HepG2 (cell line): ENCODE measurements around the gene KCNC2. TPM values are rescaled to one million over a fixed set of nuclear protein-coding genes. Genes with fewer than 3 reads are reported as not detected.

ENCODE experiments used
- ATAC-seq: fragments of 200-7000 bp; cut with Tn5 transposase; 3 replicates; pipeline ENCODE4 v1.9.1; 2020; ENCODE audit warnings: mild to moderate bottlenecking, moderate library complexity
- BruUV-seq: library from RNA; stranded (reverse); fragments of 400-500 nt; replicated peaks from 2 replicates; lab custom pipeline; 2021; lab: Mats Ljungman, UMichigan
- CTCF ChIA-PET: fragments of 300-600 bp; formaldehyde crosslinking; extraction: SDS; loops from one replicate; lab custom pipeline; 2021; ENCODE audit warnings: low total read pairs, inconsistent platforms, low intra/inter-chr PET ratio; lab: Yijun Ruan, JAX
- POLR2A ChIA-PET: fragments of 350-600 bp; sonication (Branson Sonifier 250); formaldehyde crosslinking; loops from one replicate; lab custom pipeline; 2020; ENCODE audit warnings: antibody characterized with exemption, inconsistent platforms; lab: Yijun Ruan, JAX
- DNase-seq: peaks from one replicate; pipeline ENCODE4 v3.0.0-alpha.2; 2015; ENCODE audit warnings: low spot score
- FAIRE-seq: peaks from 3 replicates; lab custom pipeline; 2011; peaks lifted over from hg19 to GRCh38; lab: Jason Lieb, UNC
- H2AFZ ChIP-seq: one replicate; pipeline ENCODE4 v1.6.1; 2011; ENCODE audit warnings: low read length, inconsistent platforms
- H3K27ac ChIP-seq: fragments of 300-600 bp; 3 replicates; pipeline ENCODE4 v1.8.0; 2011; ENCODE audit warnings: mixed run types, mild to moderate bottlenecking, mixed read lengths, low read length, inconsistent platforms; ENCODE audit not compliant: insufficient read depth; ENCODE audit errors: extremely low read length
- H3K27me3 ChIP-seq, 2 experiments: fragments of 200-600 bp in 1 of 2; 2 replicates in 1 of 2; 3 replicates in 1 of 2; pipeline versions ENCODE4 v1.6.0 to v1.8.0; 2011; ENCODE audit warnings: low read length in 2 of 2, mild to moderate bottlenecking in 2 of 2, moderate library complexity in 2 of 2, inconsistent platforms in 1 of 2; ENCODE audit not compliant: insufficient read depth in 2 of 2, control insufficient read depth in 1 of 2
- H3K36me3 ChIP-seq, 2 experiments: fragments of 200-600 bp in 1 of 2; replicated peaks in 1 of 2; 2 replicates in 1 of 2; 3 replicates in 1 of 2; pipeline versions ENCODE4 v1.5.1 to v1.8.0; 2011; ENCODE audit warnings: low read length in 2 of 2, inconsistent platforms in 1 of 2; ENCODE audit not compliant: insufficient read depth in 2 of 2, control insufficient read depth in 1 of 2
- H3K4me1 ChIP-seq: 2 replicates; pipeline ENCODE4 v1.5.1; 2012; ENCODE audit warnings: low read length, inconsistent platforms; ENCODE audit not compliant: insufficient read depth
- H3K4me2 ChIP-seq: 2 replicates; pipeline ENCODE4 v1.6.0; 2011; ENCODE audit warnings: low read depth, low read length, inconsistent platforms
- H3K4me3 ChIP-seq, 3 experiments: fragments of 200-600 bp in 1 of 3; sonication (generic), shearing (Covaris generic) in 1 of 3; replicated peaks in 1 of 3; 2 replicates each; pipeline ENCODE4 v1.5.1; 2011 to 2016; ENCODE audit warnings: low read length in 3 of 3, inconsistent platforms in 2 of 3, low read depth in 2 of 3, mild to moderate bottlenecking in 2 of 3, control low read depth in 1 of 3, mixed read lengths in 1 of 3; ENCODE audit not compliant: insufficient read depth in 1 of 3
- H3K79me2 ChIP-seq: one replicate; pipeline ENCODE4 v1.6.1; 2011; ENCODE audit warnings: low read length, inconsistent platforms; ENCODE audit not compliant: insufficient read depth
- H3K9ac ChIP-seq: 2 replicates; pipeline ENCODE4 v1.6.0; 2011; ENCODE audit warnings: mild to moderate bottlenecking, low read depth, low read length, inconsistent platforms; ENCODE audit not compliant: insufficient read depth
- H3K9me3 ChIP-seq: 2 replicates; pipeline ENCODE4 v1.5.1; 2012; ENCODE audit warnings: mild to moderate bottlenecking, low read length
- H4K20me1 ChIP-seq: 2 replicates; pipeline ENCODE4 v1.6.0; 2011; ENCODE audit warnings: inconsistent platforms, mild to moderate bottlenecking, low read length, moderate library complexity; ENCODE audit not compliant: insufficient read depth
- ARID5B ChIP-seq: IDR thresholded peaks from 2 replicates; pipeline ENCODE4 v1.4.0; 2020; ENCODE audit warnings: mild to moderate bottlenecking, missing genetic modification reagents
- GPBP1L1 ChIP-seq: sonication (generic); formaldehyde crosslinking; IDR thresholded peaks from 2 replicates; pipeline ENCODE4 v1.5.0; 2020; ENCODE audit warnings: mild to moderate bottlenecking, missing genetic modification reagents
- HNF4A ChIP-seq: sonication (generic); formaldehyde crosslinking; IDR thresholded peaks from 2 replicates; pipeline ENCODE4 v1.4.0; 2020; ENCODE audit warnings: missing genetic modification reagents
- SMAD1 ChIP-seq: sonication (generic); formaldehyde crosslinking; IDR thresholded peaks from 2 replicates; pipeline ENCODE4 v1.4.0; 2020; ENCODE audit warnings: missing genetic modification reagents, low read depth, mild to moderate bottlenecking, borderline replicate concordance
- SP1 ChIP-seq, 2 experiments: fragments of 450-650 bp in 1 of 2; sonication (generic) in 1 of 2; formaldehyde crosslinking in 1 of 2; IDR thresholded peaks; 2 replicates each; pipeline versions ENCODE4 v1.4.0 to v1.6.1; 2016 to 2020; ENCODE audit warnings: missing genetic modification reagents in 1 of 2
- STAT6 ChIP-seq: sonication (generic); formaldehyde crosslinking; IDR thresholded peaks from 2 replicates; pipeline ENCODE4 v1.4.0; 2020; ENCODE audit warnings: missing genetic modification reagents, mild to moderate bottlenecking, borderline replicate concordance
- SYNCRIP ChIP-seq: fragments of 200-400 bp; formaldehyde crosslinking; IDR thresholded peaks from 2 replicates; pipeline ENCODE4 v1.6.1; 2018; ENCODE audit warnings: mild to moderate bottlenecking, low read depth, low read length; ENCODE audit not compliant: insufficient read depth
- TFAP4 ChIP-seq: sonication (generic); IDR thresholded peaks from 2 replicates; pipeline ENCODE4 v1.6.1; 2016; ENCODE audit warnings: low read depth, borderline replicate concordance
- ZNF138 ChIP-seq: sonication (generic); formaldehyde crosslinking; IDR thresholded peaks from 2 replicates; pipeline ENCODE4 v1.5.0; 2020; ENCODE audit warnings: mild to moderate bottlenecking, low read depth, missing genetic modification reagents
- ZNF569 ChIP-seq: sonication (generic); formaldehyde crosslinking; IDR thresholded peaks from 2 replicates; pipeline ENCODE4 v1.5.0; 2020; ENCODE audit warnings: mild to moderate bottlenecking, missing genetic modification reagents, moderate library complexity, borderline replicate concordance
- WGBS: methylation state at CpG from one replicate; pipeline ENCODE4 v1.1.6; 2017; ENCODE audit warnings: low lambda C conversion rate; 5-methylcytosine and 5-hydroxymethylcytosine counted together
- in situ Hi-C: cut with HindIII; loops from 2 replicates; pipeline ENCODE4 v1.10.0; 2017; ENCODE audit warnings: low pct_unique_long_range_greater_than_20kb; ENCODE audit not compliant: extremely low pct_ligation_motif_present
- intact Hi-C: fragments of 100-400 bp; cut with micrococcal nuclease; formaldehyde crosslinking; loops from one replicate; pipeline ENCODE4 v1.10.0; 2022; ENCODE audit not compliant: unreplicated experiment
- polyA plus RNA-seq, 8 experiments: library from polyadenylated mRNA; depleted of rRNA in 3 of 8; stranded (reverse) in 7 of 8; unstranded in 1 of 8; fragments of >200 nt; fragmentation: Illumina TruSeq in 4 of 8; extraction: Trizol in 4 of 8; gene quantifications; 2 replicates each; pipeline versions ENCODE4 v1.2.1 to v1.2.3, GENCODE V29; 2011 to 2016; ENCODE audit warnings: low read depth in 4 of 8, missing spikeins in 1 of 8, mixed read lengths in 1 of 8; ENCODE audit not compliant: insufficient read depth in 1 of 8
- total RNA-seq, 5 experiments: library from RNA; depleted of rRNA; stranded (reverse); fragments of >200 nt; fragmentation: Illumina TruSeq; extraction: Trizol; gene quantifications; 2 replicates each; pipeline ENCODE4 v1.2.3, GENCODE V29; 2016; ENCODE audit warnings: low read depth in 1 of 5
- TF ChIP-seq, protein P1 (sequence below): sonication (generic); formaldehyde crosslinking; IDR thresholded peaks from 2 replicates; pipeline ENCODE4 v1.4.0; 2020; ENCODE audit warnings: mild to moderate bottlenecking, low read depth, missing genetic modification reagents

The KCNC2 gene
- total and polyA plus RNA-seq, 2 of the 13 experiments (the other 11 are each of a cell fraction or from before 2014, with no cell fraction given), result not detected

DNA sequence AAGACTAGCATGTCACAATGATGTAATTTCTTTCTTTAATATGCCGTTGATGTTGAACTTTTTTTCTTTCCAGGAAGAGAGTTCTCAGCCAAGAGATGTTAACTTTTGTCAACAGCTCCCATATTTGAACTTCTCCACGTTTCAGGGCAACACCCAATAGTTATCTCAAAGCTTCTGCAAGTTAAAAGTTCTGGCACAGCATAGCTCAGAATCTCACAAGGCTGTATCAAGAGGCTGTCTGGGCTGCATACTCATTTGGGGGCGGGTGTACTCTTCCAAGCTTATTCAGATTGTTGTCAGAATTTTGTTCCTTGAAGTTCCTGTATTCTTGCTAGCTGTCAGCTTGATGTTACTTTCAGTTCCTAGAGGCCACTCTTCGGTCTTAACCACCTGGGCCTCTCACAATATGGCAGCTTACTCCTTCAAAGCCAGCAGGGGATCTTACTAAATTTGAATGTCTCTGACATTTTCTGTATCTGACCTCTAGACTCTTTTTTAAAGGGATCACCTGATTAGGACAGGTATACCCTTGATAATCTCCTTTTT is 38.9 kb downstream of the KCNC2 start:
- no peak overlapping the region for H3K4me3 ChIP-seq
- intact Hi-C loops (no loop called here), in situ Hi-C loops (no loop called here)
- ChIA-PET CTCF (no interaction called here), POLR2A (no interaction called here)
- ATAC-seq, result no peak
- no peaks in the 10 kb centered on the region for H4K20me1 ChIP-seq
- no peak for DNase-seq
- H3K79me2 ChIP-seq, result no peaks in the 10 kb centered on the region
- H2AFZ ChIP-seq, result no peak overlapping the region
- no peak overlapping the region for H3K4me2 ChIP-seq
- H3K4me1 ChIP-seq, result no peaks in the 10 kb centered on the region
- no peaks in the 10 kb centered on the region for H3K9me3 ChIP-seq
- H3K27ac ChIP-seq, result no peak overlapping the region
- no TSS peak for BruUV-seq
- no peak for FAIRE-seq
- no peak overlapping the region for H3K9ac ChIP-seq
- H3K36me3 ChIP-seq, result no peaks in the 10 kb centered on the region
- no peaks in the 10 kb centered on the region for H3K27me3 ChIP-seq
- WGBS, result 0% methylated on average over 4 of the region's 4 CpGs
- no peak for TF ChIP-seq SYNCRIP
- TF ChIP-seq ZNF138 (CRISPR knock-in tag), result no peak
- TF ChIP-seq GPBP1L1 (CRISPR knock-in tag), result no peak
- TF ChIP-seq STAT6, result no peak
- no peak for TF ChIP-seq ZNF569 (CRISPR knock-in tag)
- TF ChIP-seq, protein P1, sequence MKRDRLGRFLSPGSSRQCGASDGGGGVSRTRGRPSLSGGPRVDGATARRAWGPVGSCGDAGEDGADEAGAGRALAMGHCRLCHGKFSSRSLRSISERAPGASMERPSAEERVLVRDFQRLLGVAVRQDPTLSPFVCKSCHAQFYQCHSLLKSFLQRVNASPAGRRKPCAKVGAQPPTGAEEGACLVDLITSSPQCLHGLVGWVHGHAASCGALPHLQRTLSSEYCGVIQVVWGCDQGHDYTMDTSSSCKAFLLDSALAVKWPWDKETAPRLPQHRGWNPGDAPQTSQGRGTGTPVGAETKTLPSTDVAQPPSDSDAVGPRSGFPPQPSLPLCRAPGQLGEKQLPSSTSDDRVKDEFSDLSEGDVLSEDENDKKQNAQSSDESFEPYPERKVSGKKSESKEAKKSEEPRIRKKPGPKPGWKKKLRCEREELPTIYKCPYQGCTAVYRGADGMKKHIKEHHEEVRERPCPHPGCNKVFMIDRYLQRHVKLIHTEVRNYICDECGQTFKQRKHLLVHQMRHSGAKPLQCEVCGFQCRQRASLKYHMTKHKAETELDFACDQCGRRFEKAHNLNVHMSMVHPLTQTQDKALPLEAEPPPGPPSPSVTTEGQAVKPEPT, result no peak
- TF ChIP-seq SMAD1, result no peak
- TF ChIP-seq SP1 (IDR thresholded peaks at IDR 0.05), result no peak
- TF ChIP-seq SP1 (CRISPR knock-in tag; IDR thresholded peaks at IDR 0.05), result no peak
- TF ChIP-seq ARID5B (CRISPR knock-in tag), result no peak
- TF ChIP-seq TFAP4, result no peak
- TF ChIP-seq HNF4A, result no peak
